Activated B cell treated with CpG ODN at 0.5 μM for 24 hours (primary cell): Measurements from ENCODE around the gene SAMD14. TPM values are rescaled to one million over a fixed set of nuclear protein-coding genes. Genes with fewer than 3 reads are reported as not detected.

ENCODE experiments used
- ATAC-seq: fragments of 200-7000 bp; cut with Tn5 transposase; one replicate; pipeline ENCODE4 v1.10.0; 2021; ENCODE audit warnings: low read depth, mild to moderate bottlenecking, moderate library complexity
- CTCF ChIA-PET: fragments of 350-600 bp; sonication (Branson Sonifier 250); formaldehyde crosslinking; loops from one replicate; lab custom pipeline; 2021; ENCODE audit warnings: antibody characterized with exemption; lab: Charles Lee
- POLR2A ChIA-PET: fragments of 350-600 bp; sonication (Branson Sonifier 250); formaldehyde crosslinking; loops from one replicate; lab custom pipeline; 2021; ENCODE audit warnings: antibody characterized with exemption; lab: Charles Lee
- DNase-seq: peaks from one replicate; pipeline ENCODE4 v3.0.0; 2022
- H3K27ac Mint-ChIP-seq: one replicate; pipeline ENCODE4 v1.8.0; 2020; ENCODE audit warnings: mixed read lengths
- H3K27me3 Mint-ChIP-seq: one replicate; pipeline ENCODE4 v1.8.0; 2021; ENCODE audit warnings: mixed read lengths
- H3K36me3 Mint-ChIP-seq: one replicate; pipeline ENCODE4 v1.8.0; 2021; ENCODE audit warnings: low read depth, mixed read lengths
- H3K4me1 Mint-ChIP-seq: one replicate; pipeline ENCODE4 v1.8.0; 2021; ENCODE audit warnings: mixed read lengths
- H3K4me3 Mint-ChIP-seq: one replicate; pipeline ENCODE4 v1.8.0; 2020; ENCODE audit warnings: mild to moderate bottlenecking, mixed read lengths
- H3K9me3 Mint-ChIP-seq: one replicate; pipeline ENCODE4 v1.8.0; 2020; ENCODE audit warnings: mixed read lengths
- intact Hi-C: fragments of 100-400 bp; cut with micrococcal nuclease; formaldehyde crosslinking; loops from one replicate; pipeline ENCODE4 v1.15.1; 2024
- total RNA-seq: library from RNA; stranded (reverse); gene quantifications from 2 replicates; pipeline ENCODE4 v1.2.3, GENCODE V29; 2022
- TF ChIP-seq, protein P1 (sequence below): fragments of 200-600 bp; IDR thresholded peaks from one replicate; pipeline ENCODE4 v1.8.0; 2022; ENCODE audit warnings: antibody characterized with exemption, mild to moderate bottlenecking

Gene SAMD14
- total RNA-seq, 1 donor from 2014 or later, result 4.7 TPM

DNA sequence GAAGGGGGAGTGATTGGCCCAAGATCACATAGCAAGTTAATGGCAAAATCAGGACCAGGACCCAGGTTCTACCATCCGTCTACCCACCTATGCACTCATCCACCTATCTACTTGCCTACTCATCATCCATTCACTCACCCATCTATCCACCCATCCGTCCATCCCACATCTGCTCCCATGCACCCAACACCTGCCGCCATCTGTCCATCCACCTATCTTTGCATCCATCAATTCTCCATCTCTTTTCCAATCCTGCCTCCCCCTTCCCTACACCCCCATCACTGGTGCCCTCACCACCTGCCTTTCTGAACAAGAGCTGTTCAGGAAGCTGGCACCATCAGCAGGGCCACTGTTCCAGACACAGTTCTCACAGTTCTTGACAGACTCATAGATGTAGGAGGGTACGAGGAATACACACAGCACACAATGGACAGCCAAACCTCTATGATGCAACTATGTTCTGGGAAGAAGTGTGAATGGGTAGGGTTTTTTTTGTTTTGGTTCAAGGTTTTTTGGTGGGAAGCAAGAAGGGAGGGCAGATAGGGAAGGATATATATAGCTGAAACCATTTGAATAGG, 4.5 kb downstream of the SAMD14 start:
- DNase-seq (no peak), ATAC-seq (no peak)
- Mint-ChIP-seq H3K4me3 (no peak overlapping the region), H3K9me3 (no peaks in the 10 kb centered on the region), H3K27ac (no peak overlapping the region), H3K36me3 (no peaks in the 10 kb centered on the region), H3K4me1 (peaks cover 17% of the 10 kb centered on the region), H3K27me3 (peaks cover 11% of the 10 kb centered on the region)
- ChIA-PET POLR2A (no interaction called here), CTCF (interaction anchor here (1.0 to 1.2 kb wide), 2 partner anchors 14 to 32 kb away, joined by 3 read pairs; no protein-coding TSS in a partner anchor)
- TF ChIP-seq, protein P1, sequence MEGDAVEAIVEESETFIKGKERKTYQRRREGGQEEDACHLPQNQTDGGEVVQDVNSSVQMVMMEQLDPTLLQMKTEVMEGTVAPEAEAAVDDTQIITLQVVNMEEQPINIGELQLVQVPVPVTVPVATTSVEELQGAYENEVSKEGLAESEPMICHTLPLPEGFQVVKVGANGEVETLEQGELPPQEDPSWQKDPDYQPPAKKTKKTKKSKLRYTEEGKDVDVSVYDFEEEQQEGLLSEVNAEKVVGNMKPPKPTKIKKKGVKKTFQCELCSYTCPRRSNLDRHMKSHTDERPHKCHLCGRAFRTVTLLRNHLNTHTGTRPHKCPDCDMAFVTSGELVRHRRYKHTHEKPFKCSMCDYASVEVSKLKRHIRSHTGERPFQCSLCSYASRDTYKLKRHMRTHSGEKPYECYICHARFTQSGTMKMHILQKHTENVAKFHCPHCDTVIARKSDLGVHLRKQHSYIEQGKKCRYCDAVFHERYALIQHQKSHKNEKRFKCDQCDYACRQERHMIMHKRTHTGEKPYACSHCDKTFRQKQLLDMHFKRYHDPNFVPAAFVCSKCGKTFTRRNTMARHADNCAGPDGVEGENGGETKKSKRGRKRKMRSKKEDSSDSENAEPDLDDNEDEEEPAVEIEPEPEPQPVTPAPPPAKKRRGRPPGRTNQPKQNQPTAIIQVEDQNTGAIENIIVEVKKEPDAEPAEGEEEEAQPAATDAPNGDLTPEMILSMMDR, result no peak
- intact Hi-C loops, result no loop called here

DNA sequence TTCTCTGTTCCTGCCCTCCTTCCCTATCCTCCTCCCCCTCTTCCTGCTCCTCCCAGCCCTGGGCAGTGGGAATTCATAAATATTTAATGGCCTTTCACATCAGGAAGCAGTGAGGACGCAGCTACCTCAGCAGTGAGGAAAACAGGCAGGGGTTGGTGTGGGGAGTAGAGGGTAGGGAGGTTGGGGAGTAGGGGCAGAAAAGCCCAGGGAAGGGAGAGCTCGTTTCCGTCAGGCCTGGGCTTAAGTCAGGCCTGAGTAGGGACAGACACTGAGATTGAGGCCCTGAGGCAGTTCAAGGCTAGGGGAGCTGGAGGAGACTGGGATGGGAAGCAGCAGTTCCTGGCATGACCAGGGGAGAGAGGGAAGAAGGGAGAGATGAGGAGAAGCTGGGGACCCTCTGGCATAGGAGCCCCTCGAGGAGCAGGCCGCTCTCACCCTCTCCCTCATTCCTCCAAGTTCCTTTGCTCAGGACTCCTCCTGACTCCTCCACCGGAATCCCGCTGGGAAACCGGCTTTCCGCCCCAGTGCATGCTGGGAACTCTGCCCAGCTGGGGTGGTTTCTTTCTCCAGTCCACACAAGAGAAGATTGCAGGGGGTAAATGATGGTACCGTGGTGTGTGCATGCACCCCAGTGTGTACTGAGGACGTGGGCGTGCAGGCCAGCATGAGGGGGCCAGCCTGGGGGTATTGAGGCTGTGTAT, 6.2 kb downstream of the SAMD14 start:
- no peak overlapping the region for H3K4me3 Mint-ChIP-seq
- ChIA-PET CTCF (interaction anchor here (1.0 to 1.4 kb wide), 2 partner anchors 15 to 38 kb away, joined by 3 to 5 read pairs; no protein-coding TSS in a partner anchor), POLR2A (interaction anchor here (1.1 kb wide), 1 partner anchor 9 kb away, joined by 3 read pairs; no protein-coding TSS in a partner anchor)
- no peaks in the 10 kb centered on the region for H3K9me3 Mint-ChIP-seq
- DNase-seq, result no peak
- H3K36me3 Mint-ChIP-seq, result no peaks in the 10 kb centered on the region
- TF ChIP-seq, protein P1, result no peak
- H3K4me1 Mint-ChIP-seq, result peaks cover 9% of the 10 kb centered on the region
- intact Hi-C loops, result no loop called here
- ATAC-seq, result no peak
- no peak overlapping the region for H3K27ac Mint-ChIP-seq
- H3K27me3 Mint-ChIP-seq, result peaks cover 21% of the 10 kb centered on the region

DNA sequence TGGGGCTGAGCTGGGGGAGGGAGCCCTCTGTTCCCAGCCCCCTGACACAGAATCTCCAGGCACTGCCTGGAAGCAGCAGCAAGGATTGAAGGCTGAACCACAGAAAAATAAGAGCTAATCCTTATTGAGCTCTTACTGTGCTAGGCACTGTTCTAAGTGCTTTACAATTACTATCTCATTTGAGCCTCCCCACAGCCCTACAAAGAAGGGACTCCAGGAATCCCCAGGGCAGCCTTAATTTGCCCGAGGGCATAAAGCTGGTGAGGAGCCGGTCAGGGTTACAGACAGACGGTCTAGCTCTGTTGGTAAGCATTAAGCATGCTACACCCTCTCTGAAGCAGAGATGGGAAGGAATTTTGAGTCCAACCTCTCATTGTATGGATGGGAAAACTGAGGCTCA, 7.0 kb downstream of the SAMD14 start:
- DNase-seq (no peak), ATAC-seq (no peak)
- peaks cover 23% of the 10 kb centered on the region for H3K27me3 Mint-ChIP-seq
- H3K9me3 Mint-ChIP-seq, result no peaks in the 10 kb centered on the region
- CTCF ChIA-PET, result interaction anchor here (1.4 kb wide), 1 partner anchor 39 kb away, joined by 5 read pairs; no protein-coding TSS in a partner anchor
- TF ChIP-seq, protein P1, result no peak
- H3K36me3 Mint-ChIP-seq, result no peaks in the 10 kb centered on the region
- POLR2A ChIA-PET, result no interaction called here
- intact Hi-C loops, result no loop called here
- peaks cover 4% of the 10 kb centered on the region for H3K4me1 Mint-ChIP-seq
- no peak overlapping the region for H3K4me3 Mint-ChIP-seq
- no peak overlapping the region for H3K27ac Mint-ChIP-seq

DNA sequence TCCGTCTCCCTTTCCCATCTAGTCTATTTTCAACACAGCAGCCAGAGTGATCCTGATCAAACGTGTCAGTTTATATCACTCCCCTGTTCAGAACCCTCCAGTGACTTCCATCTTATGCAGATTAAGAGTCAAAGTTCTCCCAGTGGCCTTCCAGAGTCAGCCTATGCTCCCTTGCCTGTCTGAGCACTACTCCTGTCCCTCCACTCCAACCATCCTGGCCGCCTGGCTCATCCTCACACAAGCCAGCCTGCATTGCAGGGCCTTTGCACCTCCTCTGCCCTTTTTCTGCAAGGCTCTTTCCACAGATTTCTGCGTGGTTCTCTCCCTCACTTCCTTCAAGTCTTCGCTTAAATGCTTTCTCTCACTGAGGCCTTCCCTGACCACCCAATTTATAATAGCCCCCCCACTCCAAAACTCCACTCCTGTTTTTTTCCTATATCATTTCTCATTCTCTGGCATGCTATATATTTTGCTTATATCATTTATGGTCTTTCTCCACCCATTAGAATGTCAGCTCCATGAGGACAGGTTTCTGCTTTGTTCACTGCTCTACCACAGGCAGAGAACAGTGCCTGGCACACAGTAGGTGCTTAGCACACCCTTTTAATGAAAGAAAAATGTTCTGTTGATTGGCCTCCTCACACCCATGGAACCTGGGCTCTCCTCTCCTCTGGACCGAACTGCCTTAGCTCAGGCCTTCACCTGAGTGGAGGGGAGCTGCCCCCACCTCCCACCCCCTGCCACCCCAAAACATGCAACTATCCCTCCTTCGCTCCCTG, 9.3 kb downstream of the SAMD14 start:
- CTCF ChIA-PET, result no interaction called here
- POLR2A ChIA-PET, result interaction anchor here (0.6 to 1.1 kb wide), 2 partner anchors 9 to 10 kb away, joined by 3 read pairs; partner anchors contain the start of gene SAMD14
- no peaks in the 10 kb centered on the region for H3K36me3 Mint-ChIP-seq
- H3K27me3 Mint-ChIP-seq, result peaks cover 35% of the 10 kb centered on the region
- ATAC-seq (no peak), DNase-seq (no peak)
- no peak overlapping the region for H3K4me3 Mint-ChIP-seq
- TF ChIP-seq, protein P1, result no peak
- no peaks in the 10 kb centered on the region for H3K9me3 Mint-ChIP-seq
- peaks cover 10% of the 10 kb centered on the region for H3K4me1 Mint-ChIP-seq
- intact Hi-C loops, result no loop called here
- H3K27ac Mint-ChIP-seq, result no peak overlapping the region
